ENCODE measurements around the gene ANKRD40CL. TPM values are rescaled to one million over a fixed set of nuclear protein-coding genes. Genes with fewer than 3 reads are reported as not detected.
A peak's percentile ranks its signal among the peaks of the same experiment; 100 is the strongest.

ANKRD40CL gene
- total and polyA plus RNA-seq, 4 donors, result not detected

DNA sequence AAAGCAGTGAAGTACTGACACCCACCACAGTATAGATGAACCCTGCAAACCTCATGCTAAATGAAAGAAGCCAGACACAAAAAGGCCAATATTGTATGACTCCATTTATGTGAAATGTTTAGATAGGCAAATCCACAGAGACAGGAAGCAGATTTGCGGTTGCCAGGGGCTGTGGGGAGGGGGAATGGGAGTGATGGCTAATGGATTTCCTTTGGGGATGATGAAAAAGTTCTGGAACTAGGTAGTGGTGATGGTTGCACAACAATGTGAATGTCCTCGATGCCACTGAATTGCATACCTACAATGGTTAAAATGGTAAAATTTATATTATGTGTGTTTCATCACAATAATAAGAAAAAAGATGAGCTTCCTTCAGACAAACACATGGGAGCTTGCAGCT lies 39.7 kb upstream of the ANKRD40CL start (continued):
- TF ChIP-seq GABPA (IDR thresholded peaks at IDR 0.05 in 1 of 2, conservative IDR thresholded peaks at IDR 0.05 in 1 of 2), result peak in 1 of 2 donors; percentile 39

GRCh38 chr17:50806141-50806643 lies 38.9 kb upstream of the ANKRD40CL start:
- Histone ChIP-seq H3K4me3 (ENCODE audit: low read depth in 1 of 3, low read length in 3 of 3) (no peak overlapping the region), H3K36me3 (ENCODE audit: control insufficient read depth in 4 of 4, insufficient read depth in 3 of 4, low read depth in 1 of 4, low read length in 3 of 4) (no peaks in the 10 kb centered on the region), H3K9ac (ENCODE audit: low read depth in 1 of 2, low read length in 2 of 2) (no peak overlapping the region), H3K9me3 (ENCODE audit: control insufficient read depth in 4 of 4, low read length in 3 of 4) (no peaks in the 10 kb centered on the region), H3K27ac (ENCODE audit: low read depth in 1 of 2, low read length in 2 of 2) (peak overlapping the region in 1 of 2 donors; percentile 67), H3K27me3 (ENCODE audit: control insufficient read depth in 4 of 4, insufficient read depth in 4 of 4, low read length in 3 of 4) (no peaks in the 10 kb centered on the region), H3K4me1 (ENCODE audit: control insufficient read depth in 4 of 4, insufficient read depth in 4 of 4, low read length in 3 of 4) (peaks cover 9 to 55% (median 28%) of the 10 kb centered on the region in 4 donors)
- WGBS, result 34% methylated on average over 11 of the region's 11 CpGs
- no peak for TF ChIP-seq REST (IDR thresholded peaks at IDR 0.05)
- TF ChIP-seq RXRA (IDR thresholded peaks at IDR 0.05), result peak; percentile 68 to 70
- peak; percentile 33 to 39 for TF ChIP-seq RAD21 (IDR thresholded peaks at IDR 0.05)
- no peak for TF ChIP-seq EGR1 (IDR thresholded peaks at IDR 0.05; ENCODE audit: low read depth in 2 of 2)
- TF ChIP-seq FOXA1 (IDR thresholded peaks at IDR 0.05), result peak; percentile 77
- peak in 1 of 2 donors; percentile 29 for TF ChIP-seq JUND (IDR thresholded peaks at IDR 0.05)
- TF ChIP-seq, protein P1, sequence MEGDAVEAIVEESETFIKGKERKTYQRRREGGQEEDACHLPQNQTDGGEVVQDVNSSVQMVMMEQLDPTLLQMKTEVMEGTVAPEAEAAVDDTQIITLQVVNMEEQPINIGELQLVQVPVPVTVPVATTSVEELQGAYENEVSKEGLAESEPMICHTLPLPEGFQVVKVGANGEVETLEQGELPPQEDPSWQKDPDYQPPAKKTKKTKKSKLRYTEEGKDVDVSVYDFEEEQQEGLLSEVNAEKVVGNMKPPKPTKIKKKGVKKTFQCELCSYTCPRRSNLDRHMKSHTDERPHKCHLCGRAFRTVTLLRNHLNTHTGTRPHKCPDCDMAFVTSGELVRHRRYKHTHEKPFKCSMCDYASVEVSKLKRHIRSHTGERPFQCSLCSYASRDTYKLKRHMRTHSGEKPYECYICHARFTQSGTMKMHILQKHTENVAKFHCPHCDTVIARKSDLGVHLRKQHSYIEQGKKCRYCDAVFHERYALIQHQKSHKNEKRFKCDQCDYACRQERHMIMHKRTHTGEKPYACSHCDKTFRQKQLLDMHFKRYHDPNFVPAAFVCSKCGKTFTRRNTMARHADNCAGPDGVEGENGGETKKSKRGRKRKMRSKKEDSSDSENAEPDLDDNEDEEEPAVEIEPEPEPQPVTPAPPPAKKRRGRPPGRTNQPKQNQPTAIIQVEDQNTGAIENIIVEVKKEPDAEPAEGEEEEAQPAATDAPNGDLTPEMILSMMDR (IDR thresholded peaks at IDR 0.05; ENCODE audit: low read depth, low read length, missing input control), result peak; percentile 38
- peak; percentile 34 for TF ChIP-seq HNF4G (IDR thresholded peaks at IDR 0.05)
- no peak for TF ChIP-seq ATF3 (IDR thresholded peaks at IDR 0.05)
- peak; percentile 29 for TF ChIP-seq YY1 (IDR thresholded peaks at IDR 0.05)
- no peak for TF ChIP-seq GABPA (IDR thresholded peaks at IDR 0.05 in 1 of 2, conservative IDR thresholded peaks at IDR 0.05 in 1 of 2)
- peak; percentile 70 for TF ChIP-seq MAX (IDR thresholded peaks at IDR 0.05)
- no peak for TF ChIP-seq TAF1 (conservative IDR thresholded peaks at IDR 0.05)
- peak; percentile 76 to 84 for TF ChIP-seq HNF4A (conservative IDR thresholded peaks at IDR 0.05)
- no peak for TF ChIP-seq NR2F2 (IDR thresholded peaks at IDR 0.05)
- peak; percentile 71 for TF ChIP-seq SP1 (IDR thresholded peaks at IDR 0.05)
- TF ChIP-seq FOXA2 (IDR thresholded peaks at IDR 0.05), result peak; percentile 91
- peak; percentile 13 for TF ChIP-seq ZBTB33 (IDR thresholded peaks at IDR 0.05)
- DNase-seq (ENCODE audit: low spot score), result no peak

Data from liver (tissue), 9 donors.